Measurements from ENCODE around the gene EXOC5.

- TF ChIP-seq, protein P1, sequence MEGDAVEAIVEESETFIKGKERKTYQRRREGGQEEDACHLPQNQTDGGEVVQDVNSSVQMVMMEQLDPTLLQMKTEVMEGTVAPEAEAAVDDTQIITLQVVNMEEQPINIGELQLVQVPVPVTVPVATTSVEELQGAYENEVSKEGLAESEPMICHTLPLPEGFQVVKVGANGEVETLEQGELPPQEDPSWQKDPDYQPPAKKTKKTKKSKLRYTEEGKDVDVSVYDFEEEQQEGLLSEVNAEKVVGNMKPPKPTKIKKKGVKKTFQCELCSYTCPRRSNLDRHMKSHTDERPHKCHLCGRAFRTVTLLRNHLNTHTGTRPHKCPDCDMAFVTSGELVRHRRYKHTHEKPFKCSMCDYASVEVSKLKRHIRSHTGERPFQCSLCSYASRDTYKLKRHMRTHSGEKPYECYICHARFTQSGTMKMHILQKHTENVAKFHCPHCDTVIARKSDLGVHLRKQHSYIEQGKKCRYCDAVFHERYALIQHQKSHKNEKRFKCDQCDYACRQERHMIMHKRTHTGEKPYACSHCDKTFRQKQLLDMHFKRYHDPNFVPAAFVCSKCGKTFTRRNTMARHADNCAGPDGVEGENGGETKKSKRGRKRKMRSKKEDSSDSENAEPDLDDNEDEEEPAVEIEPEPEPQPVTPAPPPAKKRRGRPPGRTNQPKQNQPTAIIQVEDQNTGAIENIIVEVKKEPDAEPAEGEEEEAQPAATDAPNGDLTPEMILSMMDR (IDR thresholded peaks at IDR 0.05): no peak
- TF ChIP-seq ZFX (IDR thresholded peaks at IDR 0.05; ENCODE audit: borderline replicate concordance): no peak
Measured at GRCh38 chr14:57179273-57179672, 89.4 kb downstream of the EXOC5 start.

Data from 22Rv1 (cell line).